Endothelial cell of umbilical vein (primary cell): Measurements from ENCODE around the gene NAGS. TPM values are rescaled to one million over a fixed set of nuclear protein-coding genes. Genes with fewer than 3 reads are reported as not detected.

Source experiments
- BruUV-seq: library from RNA; stranded (reverse); fragments of 400-500 nt; replicated peaks from 2 replicates; lab custom pipeline; 2021; lab: Mats Ljungman, UMichigan
- CTCF ChIA-PET: fragments of 300-600, 350-600 bp; sonication (Branson Sonifier 250); formaldehyde crosslinking; loops from one replicate; lab custom pipeline; 2021; ENCODE audit warnings: antibody characterized with exemption, inconsistent platforms; lab: Charles Lee
- POLR2A ChIA-PET: fragments of 300-600, 350-600 bp; sonication (Branson Sonifier 250); formaldehyde crosslinking; loops from one replicate; lab custom pipeline; 2021; ENCODE audit warnings: antibody characterized with exemption, inconsistent platforms; lab: Charles Lee
- DNase-seq: peaks from one replicate; pipeline ENCODE4 v3.0.0-alpha.2; 2011; ENCODE audit warnings: low read depth, low spot score
- FAIRE-seq: peaks from 2 replicates; lab custom pipeline; 2011; peaks lifted over from hg19 to GRCh38; lab: Jason Lieb, UNC
- H2AFZ ChIP-seq: 2 replicates; pipeline ENCODE4 v1.6.0; 2012; ENCODE audit warnings: low read depth, low read length, control low read depth, inconsistent platforms
- H3K27ac ChIP-seq: 2 replicates; pipeline ENCODE4 v1.5.1; 2011; ENCODE audit warnings: low read depth, mild to moderate bottlenecking, control low read depth, low read length, moderate library complexity; ENCODE audit not compliant: insufficient read depth
- H3K27me3 ChIP-seq, 2 experiments: 2 replicates each; pipeline versions ENCODE4 v1.6.0 to v1.6.1; 2011; ENCODE audit warnings: low read length in 2 of 2, mixed read lengths in 1 of 2; ENCODE audit not compliant: control insufficient read depth in 2 of 2, insufficient read depth in 2 of 2
- H3K36me3 ChIP-seq, 2 experiments: 2 replicates in 1 of 2; 3 replicates in 1 of 2; pipeline ENCODE4 v1.5.1; 2011; ENCODE audit warnings: low read length in 2 of 2, mild to moderate bottlenecking in 1 of 2, moderate library complexity in 1 of 2; ENCODE audit not compliant: control insufficient read depth in 2 of 2, insufficient read depth in 2 of 2; ENCODE audit errors: extremely low read depth in 1 of 2
- H3K4me1 ChIP-seq: 3 replicates; pipeline ENCODE4 v1.5.1; 2011; ENCODE audit warnings: mild to moderate bottlenecking, low read length; ENCODE audit not compliant: control insufficient read depth, insufficient read depth; ENCODE audit errors: extremely low read depth
- H3K4me2 ChIP-seq: 2 replicates; pipeline ENCODE4 v1.6.1; 2011; ENCODE audit warnings: low read length, control low read depth, mixed read lengths; ENCODE audit not compliant: insufficient read depth
- H3K4me3 ChIP-seq, 3 experiments: fragments of 200-600 bp in 1 of 3; sonication (generic), shearing (Covaris generic) in 1 of 3; replicated peaks in 1 of 3; 2 replicates each; pipeline ENCODE4 v1.5.1; 2011 to 2016; ENCODE audit warnings: control low read depth in 3 of 3, low read length in 3 of 3, mild to moderate bottlenecking in 2 of 3, inconsistent platforms in 1 of 3, low read depth in 1 of 3, moderate library complexity in 1 of 3; ENCODE audit not compliant: insufficient read depth in 1 of 3
- H3K79me2 ChIP-seq: 2 replicates; pipeline ENCODE4 v1.6.0; 2012; ENCODE audit warnings: low read length, inconsistent platforms; ENCODE audit not compliant: control insufficient read depth, insufficient read depth
- H3K9ac ChIP-seq: replicated peaks from 2 replicates; pipeline ENCODE3; 2011; ENCODE audit warnings: low read length, control low read depth; ENCODE audit not compliant: insufficient read depth; ENCODE audit errors: extremely low read depth
- H3K9me1 ChIP-seq: replicated peaks from 3 replicates; pipeline ENCODE4 v1.6.0; 2011; ENCODE audit warnings: mild to moderate bottlenecking, low read length; ENCODE audit not compliant: control insufficient read depth, insufficient read depth; ENCODE audit errors: extremely low read depth
- H3K9me3 ChIP-seq: replicated peaks from 2 replicates; pipeline ENCODE4 v1.5.1; 2012; ENCODE audit warnings: low read length, inconsistent platforms; ENCODE audit not compliant: control insufficient read depth, insufficient read depth
- H4K20me1 ChIP-seq: replicated peaks from 2 replicates; pipeline ENCODE3; 2011; ENCODE audit warnings: mild to moderate bottlenecking, low read length; ENCODE audit not compliant: control insufficient read depth, insufficient read depth; ENCODE audit errors: extremely low read depth
- CTCF ChIP-seq, 2 donors: IDR thresholded peaks; 1 replicate in 1 of 2; 2 replicates in 1 of 2; pipeline ENCODE4 v1.5.1; 2011; ENCODE audit warnings: low read length in 2 of 2, mild to moderate bottlenecking in 2 of 2, moderate library complexity in 2 of 2, control low read depth in 1 of 2, inconsistent platforms in 1 of 2, low read depth in 1 of 2; ENCODE audit not compliant: insufficient read depth in 1 of 2; ENCODE audit errors: extremely low read depth in 1 of 2
- EZH2 ChIP-seq: IDR thresholded peaks from 2 replicates; pipeline ENCODE4 v1.6.1; 2012; ENCODE audit warnings: borderline replicate concordance, low read depth, mild to moderate bottlenecking, moderate library complexity, low read length, inconsistent platforms; ENCODE audit not compliant: severe bottlenecking
- FOS ChIP-seq: IDR thresholded peaks from 2 replicates; pipeline ENCODE4 v1.6.1; 2011; ENCODE audit warnings: mild to moderate bottlenecking, low read length, moderate library complexity, borderline replicate concordance; ENCODE audit not compliant: insufficient read depth
- GATA2 ChIP-seq: IDR thresholded peaks from 2 replicates; pipeline ENCODE4 v1.7.0; 2011; ENCODE audit warnings: low read depth, mild to moderate bottlenecking, moderate library complexity, mixed read lengths, low read length; ENCODE audit not compliant: insufficient read length, insufficient read depth
- JUN ChIP-seq: IDR thresholded peaks from 2 replicates; pipeline ENCODE4 v1.6.1; 2011; ENCODE audit warnings: borderline replicate concordance, low read depth; ENCODE audit not compliant: insufficient read length, insufficient read depth
- MAX ChIP-seq: IDR thresholded peaks from 2 replicates; pipeline ENCODE4 v1.6.1; 2011; ENCODE audit not compliant: insufficient read depth, insufficient read length
- MYC ChIP-seq: IDR thresholded peaks from one replicate; pipeline ENCODE4 v1.6.1; 2011; ENCODE audit warnings: mild to moderate bottlenecking, low read depth, low read length
- POLR2AphosphoS5 ChIP-seq: IDR thresholded peaks from 2 replicates; pipeline ENCODE4 v1.6.1; 2012; ENCODE audit warnings: low read depth, mild to moderate bottlenecking, control low read depth, low read length, moderate library complexity; ENCODE audit not compliant: insufficient read depth
- dilution Hi-C: fragments of 300-500 bp; cut with MboI; formaldehyde crosslinking; loops from one replicate; pipeline ENCODE4 v1.15.0; 2019; ENCODE audit warnings: low sequenced_read_pairs; ENCODE audit not compliant: extremely low pct_ligation_motif_present
- intact Hi-C: fragments of 100-400 bp; cut with micrococcal nuclease; formaldehyde crosslinking; loops from one replicate; pipeline ENCODE4 v1.10.0; 2022
- polyA plus RNA-seq, 4 experiments: library from polyadenylated mRNA; depleted of rRNA in 3 of 4; stranded (reverse) in 3 of 4; unstranded in 1 of 4; fragments of >200 nt; gene quantifications; 2 replicates each; pipeline versions ENCODE4 v1.2.1 to v1.2.3, GENCODE V29; 2011 to 2012; ENCODE audit warnings: missing spikeins in 1 of 4
- total RNA-seq: library from RNA; stranded (reverse); gene quantifications from 2 replicates; pipeline ENCODE4 v1.2.3, GENCODE V29; 2021

Gene NAGS
- total and polyA plus RNA-seq, 2 donors (not counting 3 experiments of a cell fraction or from before 2014, with no cell fraction given): 3.3 to 6.1 TPM

GRCh38 chr17:43983515-43984411 lies 20.7 kb upstream of the NAGS start:
- Histone ChIP-seq H3K9me3 (no peaks in the 10 kb centered on the region), H3K4me2 (peak overlapping the region; percentile 37), H3K4me3 (peak overlapping the region; percentile 16 to 33 (median 22)), H3K27me3 (peaks cover 13% of the 10 kb centered on the region in 2 experiments), H3K4me1 (peaks cover 4% of the 10 kb centered on the region), H2AFZ (peak overlapping the region; percentile 35), H3K9ac (no peak overlapping the region), H3K9me1 (no peaks in the 10 kb centered on the region), H4K20me1 (no peaks in the 10 kb centered on the region), H3K27ac (no peak overlapping the region), H3K36me3 (no peaks in the 10 kb centered on the region), H3K79me2 (no peaks in the 10 kb centered on the region)
- no TSS peak for BruUV-seq
- no peak for DNase-seq
- POLR2A ChIA-PET: no interaction called here
- FAIRE-seq: no peak
- TF ChIP-seq GATA2 (peak; percentile 39), EZH2 (no peak), JUN (no peak), FOS (no peak), MYC (no peak), CTCF (IDR thresholded peaks at IDR 0.05; ENCODE audit: extremely low read depth in 1 of 2, insufficient read depth in 1 of 2, low read depth in 1 of 2, low read length in 2 of 2) (peak; percentile 18 to 43), POLR2AphosphoS5 (no peak), MAX (no peak)
- dilution Hi-C loops: no loop called here
- CTCF ChIA-PET: interaction anchor here (0.6 to 2.7 kb wide), 8 partner anchors 9 to 59 kb away, joined by 3 to 14 read pairs (median 4); no protein-coding TSS in a partner anchor
- intact Hi-C loops: no loop called here
